Measurements from ENCODE around the gene ATP5PD. TPM values are rescaled to one million over a fixed set of nuclear protein-coding genes. Genes with fewer than 3 reads are reported as not detected.
A peak's percentile ranks its signal among the peaks of the same experiment; 100 is the strongest.

Gene ATP5PD
- total and polyA plus RNA-seq, 2 of the 13 experiments (the other 11 are each of a cell fraction or from before 2014, with no cell fraction given) = 158 to 428 TPM

GRCh38 chr17:75086496-75087181 lies 39.9 kb upstream of the ATP5PD start (continued):
- peak; percentile 30; the same call in 1 of the 2 replicates for TF ChIP-seq PRDM4 (CRISPR knock-in tag; IDR thresholded peaks at IDR 0.05; ENCODE audit: borderline replicate concordance)
- peak; percentile 82 for TF ChIP-seq GATAD2A (CRISPR knock-in tag; IDR thresholded peaks at IDR 0.05)
- peak; percentile 63 for TF ChIP-seq TARDBP (CRISPR knock-in tag; IDR thresholded peaks at IDR 0.05)
- 0 out of 2 replicates have a peak, but pooled peaks have one; percentile 62 for TF ChIP-seq ZNF761 (CRISPR knock-in tag; conservative IDR thresholded peaks at IDR 0.05)
- 0 out of 2 replicates have a peak, but pooled peaks have one; percentile 57 for TF ChIP-seq SATB2 (CRISPR knock-in tag; IDR thresholded peaks at IDR 0.05)
- TF ChIP-seq RCOR2 (CRISPR knock-in tag; IDR thresholded peaks at IDR 0.05) = peak; percentile 78; the same call in 1 of the 2 replicates
- TF ChIP-seq FOSL2 (CRISPR knock-in tag; IDR thresholded peaks at IDR 0.05) = peak; percentile 49; the same call in 1 of the 2 replicates
- 0 out of 2 replicates have a peak, but pooled peaks have one; percentile 38 for TF ChIP-seq ZNF564 (CRISPR knock-in tag; IDR thresholded peaks at IDR 0.05)
- peak; percentile 92 for TF ChIP-seq ETV5 (CRISPR knock-in tag; IDR thresholded peaks at IDR 0.05; ENCODE audit: borderline replicate concordance)
- no peak for TF ChIP-seq CC2D1A (CRISPR knock-in tag; IDR thresholded peaks at IDR 0.05)
- TF ChIP-seq, protein P1, sequence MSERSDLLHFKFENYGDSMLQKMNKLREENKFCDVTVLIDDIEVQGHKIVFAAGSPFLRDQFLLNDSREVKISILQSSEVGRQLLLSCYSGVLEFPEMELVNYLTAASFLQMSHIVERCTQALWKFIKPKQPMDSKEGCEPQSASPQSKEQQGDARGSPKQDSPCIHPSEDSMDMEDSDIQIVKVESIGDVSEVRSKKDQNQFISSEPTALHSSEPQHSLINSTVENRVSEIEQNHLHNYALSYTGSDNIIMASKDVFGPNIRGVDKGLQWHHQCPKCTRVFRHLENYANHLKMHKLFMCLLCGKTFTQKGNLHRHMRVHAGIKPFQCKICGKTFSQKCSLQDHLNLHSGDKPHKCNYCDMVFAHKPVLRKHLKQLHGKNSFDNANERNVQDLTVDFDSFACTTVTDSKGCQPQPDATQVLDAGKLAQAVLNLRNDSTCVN (CRISPR knock-in tag; IDR thresholded peaks at IDR 0.05; ENCODE audit: borderline replicate concordance) = peak; percentile 79; the same call in 1 of the 2 replicates
- TF ChIP-seq NKX3-1 (CRISPR knock-in tag; IDR thresholded peaks at IDR 0.05) = peak; percentile 55; the same call in 1 of the 2 replicates
- TF ChIP-seq ZNF629 (CRISPR knock-in tag; conservative IDR thresholded peaks at IDR 0.05) = 0 out of 2 replicates have a peak, but pooled peaks have one; percentile 17
- no peak for TF ChIP-seq CHCHD3 (CRISPR knock-in tag; IDR thresholded peaks at IDR 0.05)
- TF ChIP-seq GABPA (IDR thresholded peaks at IDR 0.05; ENCODE audit: low read depth, low read length) = no peak
- TF ChIP-seq GABPA (CRISPR knock-in tag; IDR thresholded peaks at IDR 0.05; ENCODE audit: low read depth) = peak; percentile 68; the same call in 1 of the 2 replicates
- peak; percentile 63 for TF ChIP-seq ZNF781 (CRISPR knock-in tag; IDR thresholded peaks at IDR 0.05; ENCODE audit: borderline replicate concordance, not compliant biosample characterization)
- TF ChIP-seq ZNF34 (CRISPR knock-in tag; IDR thresholded peaks at IDR 0.05; ENCODE audit: borderline replicate concordance) = 0 out of 2 replicates have a peak, but pooled peaks have one; percentile 55
- peak; percentile 25; the same call in 1 of the 2 replicates for TF ChIP-seq MXD3 (CRISPR knock-in tag; IDR thresholded peaks at IDR 0.05)
- peak; percentile 15; the same call in 1 of the 2 replicates for TF ChIP-seq ZBTB4 (CRISPR knock-in tag; IDR thresholded peaks at IDR 0.05; ENCODE audit: borderline replicate concordance)
- no peak for TF ChIP-seq TFE3 (CRISPR knock-in tag; IDR thresholded peaks at IDR 0.05)
